GM18951 (cell line): Measurements from ENCODE around the gene NBPF4.
"Not testable (repeated sequence)": the region's sequence is repeated elsewhere in the genome, so short reads cannot be mapped to it uniquely, and the experiment has no call there.

Experiments
- in situ Hi-C: fragments of 300-500 bp; cut with MboI; formaldehyde crosslinking; loops from one replicate; pipeline ENCODE4 v1.12.0; 2022; ENCODE audit warnings: low sequenced_read_pairs, mixed read lengths, inconsistent platforms; ENCODE audit not compliant: unreplicated experiment

NBPF4 gene, protein sequence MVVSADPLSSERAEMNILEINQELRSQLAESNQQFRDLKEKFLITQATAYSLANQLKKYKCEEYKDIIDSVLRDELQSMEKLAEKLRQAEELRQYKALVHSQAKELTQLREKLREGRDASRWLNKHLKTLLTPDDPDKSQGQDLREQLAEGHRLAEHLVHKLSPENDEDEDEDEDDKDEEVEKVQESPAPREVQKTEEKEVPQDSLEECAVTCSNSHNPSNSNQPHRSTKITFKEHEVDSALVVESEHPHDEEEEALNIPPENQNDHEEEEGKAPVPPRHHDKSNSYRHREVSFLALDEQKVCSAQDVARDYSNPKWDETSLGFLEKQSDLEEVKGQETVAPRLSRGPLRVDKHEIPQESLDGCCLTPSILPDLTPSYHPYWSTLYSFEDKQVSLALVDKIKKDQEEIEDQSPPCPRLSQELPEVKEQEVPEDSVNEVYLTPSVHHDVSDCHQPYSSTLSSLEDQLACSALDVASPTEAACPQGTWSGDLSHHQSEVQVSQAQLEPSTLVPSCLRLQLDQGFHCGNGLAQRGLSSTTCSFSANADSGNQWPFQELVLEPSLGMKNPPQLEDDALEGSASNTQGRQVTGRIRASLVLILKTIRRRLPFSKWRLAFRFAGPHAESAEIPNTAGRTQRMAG

DNA sequence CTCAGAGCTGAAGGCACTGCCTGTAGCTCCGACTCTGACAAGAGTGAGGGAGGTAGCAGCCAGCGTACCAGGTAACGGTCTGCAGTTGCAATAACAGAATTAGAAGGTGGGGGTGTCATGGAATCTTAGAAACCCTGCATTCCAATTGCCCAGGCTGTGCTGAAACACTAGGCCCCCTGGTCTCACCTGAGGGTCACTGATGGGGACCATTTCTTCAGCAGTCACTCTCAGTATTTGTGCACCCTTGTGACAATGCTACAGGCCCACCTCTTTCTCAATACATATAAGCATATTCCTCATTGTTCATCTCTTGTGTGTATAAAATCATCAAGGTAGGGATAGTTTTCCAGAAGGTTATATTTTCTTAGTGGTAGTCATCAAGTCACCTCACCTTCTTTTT lies at the start of gene NBPF4:
Gene NBPF4, minus strand, starts transcription at position 101 of the 400 bp plus-strand sequence. CDS start 315 bp downstream, outside the sequence.
- in situ Hi-C loops: not testable (repeated sequence)

DNA sequence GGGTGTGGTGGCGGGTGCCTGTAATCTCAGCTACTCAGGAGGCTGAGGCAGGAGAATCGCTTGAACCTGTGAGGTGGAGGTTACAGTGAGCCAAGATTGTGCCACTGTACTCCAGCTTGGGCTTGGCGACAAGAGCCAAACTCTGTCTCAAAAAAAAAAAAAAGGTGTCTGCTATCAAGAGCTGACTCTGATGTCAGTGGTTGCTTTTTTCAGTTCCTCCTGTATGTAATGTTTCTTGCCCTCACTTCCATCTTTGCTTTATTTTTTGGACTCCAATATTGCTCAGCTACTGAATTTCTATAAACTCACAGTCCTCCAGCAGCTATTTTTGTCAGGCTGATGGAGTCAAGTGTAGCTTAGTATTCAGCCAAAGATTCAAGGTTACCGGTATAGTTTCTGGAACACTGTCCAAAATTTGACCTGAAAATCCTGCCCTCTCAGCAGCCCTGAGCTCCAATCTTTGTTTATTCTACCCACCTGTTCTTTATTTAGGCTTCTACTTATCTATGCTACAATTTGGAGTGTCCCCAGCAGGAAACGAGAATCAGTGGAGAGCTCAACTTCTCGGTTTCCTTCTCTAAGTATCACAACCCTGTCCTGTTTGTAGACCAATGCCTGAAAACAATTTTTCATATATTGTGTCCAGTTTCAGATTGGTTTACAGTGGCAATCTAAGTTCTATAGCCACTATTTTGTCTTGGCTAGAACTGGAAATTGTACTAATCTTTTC lies 38.8 kb upstream of the NBPF4 start:
- in situ Hi-C loops: not testable (repeated sequence)

DNA sequence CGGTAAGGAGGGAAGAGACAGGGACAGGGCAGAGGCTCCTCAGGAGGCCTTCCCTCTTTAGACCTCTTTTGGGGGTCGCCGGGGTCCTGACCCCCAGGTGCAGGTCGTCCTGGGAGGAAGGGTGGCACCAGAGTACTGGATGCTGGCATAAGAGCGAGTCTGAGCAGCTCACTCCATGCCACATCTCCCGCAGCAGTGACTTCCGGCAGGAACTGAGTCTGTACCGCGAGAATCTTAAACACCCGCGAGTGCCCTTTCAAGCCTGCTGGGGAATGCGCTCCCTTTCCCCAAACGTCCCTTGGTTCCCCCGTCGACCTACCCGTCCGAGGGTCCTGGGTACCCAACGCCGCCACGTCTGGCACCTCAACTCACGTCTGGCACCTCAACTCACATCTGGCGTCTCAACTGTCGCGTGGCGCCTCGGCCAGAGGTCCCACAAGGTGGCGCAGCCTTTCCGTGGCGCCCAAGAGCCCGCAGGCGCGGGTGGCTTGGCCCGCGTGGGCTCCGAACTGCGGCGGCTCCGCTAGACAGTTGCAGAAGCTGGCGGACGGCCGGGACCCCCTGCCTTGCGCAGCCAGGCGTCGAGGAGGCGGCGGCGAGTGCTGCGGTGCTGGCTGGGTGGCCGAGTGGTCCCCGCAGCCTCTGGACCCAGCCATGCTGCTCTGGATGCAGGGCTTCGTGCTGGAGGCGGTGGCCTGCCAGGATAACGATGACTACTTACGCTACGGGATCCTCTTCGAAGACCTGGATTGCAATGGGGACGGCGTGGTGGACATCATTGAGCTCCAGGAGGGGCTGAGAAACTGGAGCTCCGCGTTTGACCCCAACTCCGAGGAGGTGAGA lies 28.8 kb upstream of the NBPF4 start:
- in situ Hi-C loops: not testable (repeated sequence)

GRCh38 chr1:108267097-108267496 lies 23.2 kb upstream of the NBPF4 start:
- in situ Hi-C loops: not testable (repeated sequence)

DNA sequence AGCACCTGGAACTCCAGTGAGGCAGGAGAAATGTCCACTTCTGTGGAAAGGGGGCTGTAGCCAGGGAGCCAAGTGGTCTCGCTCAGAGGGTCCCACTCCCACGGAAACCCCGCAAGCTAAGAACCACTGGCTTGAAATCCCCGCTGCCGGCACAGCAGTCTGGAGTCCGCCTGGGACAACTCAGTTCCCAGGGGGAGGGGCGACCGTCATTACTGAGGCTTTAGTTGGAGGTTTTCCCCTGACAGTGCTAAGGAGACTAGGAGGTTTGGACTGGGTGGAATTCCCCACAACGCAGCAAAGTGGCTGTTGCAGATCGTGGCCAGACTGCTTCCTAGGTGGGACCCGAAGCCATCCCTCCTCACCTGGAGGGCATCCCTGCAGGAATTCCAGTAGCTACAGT lies 18.1 kb upstream of the NBPF4 start:
- in situ Hi-C loops: not testable (repeated sequence)

DNA sequence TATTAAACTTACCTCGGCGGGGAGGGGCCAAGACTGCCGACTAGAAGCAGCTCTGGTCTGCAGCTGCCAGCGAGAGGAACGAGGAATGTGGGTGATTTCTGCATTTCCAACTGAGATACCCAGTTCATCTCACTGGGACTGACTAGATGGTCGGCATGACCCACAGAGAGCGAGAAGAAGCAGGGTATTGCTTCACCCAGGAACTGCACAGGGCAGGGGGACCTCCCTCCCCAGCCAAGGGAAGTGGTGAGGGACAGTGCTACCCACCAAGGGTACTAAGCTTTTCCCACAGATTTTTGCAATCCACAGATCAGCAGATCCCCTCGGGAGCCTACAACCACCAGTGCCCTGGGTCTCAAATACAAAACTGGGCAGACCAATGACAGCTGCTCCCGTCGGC lies 17.6 kb upstream of the NBPF4 start:
- in situ Hi-C loops: not testable (repeated sequence)

DNA sequence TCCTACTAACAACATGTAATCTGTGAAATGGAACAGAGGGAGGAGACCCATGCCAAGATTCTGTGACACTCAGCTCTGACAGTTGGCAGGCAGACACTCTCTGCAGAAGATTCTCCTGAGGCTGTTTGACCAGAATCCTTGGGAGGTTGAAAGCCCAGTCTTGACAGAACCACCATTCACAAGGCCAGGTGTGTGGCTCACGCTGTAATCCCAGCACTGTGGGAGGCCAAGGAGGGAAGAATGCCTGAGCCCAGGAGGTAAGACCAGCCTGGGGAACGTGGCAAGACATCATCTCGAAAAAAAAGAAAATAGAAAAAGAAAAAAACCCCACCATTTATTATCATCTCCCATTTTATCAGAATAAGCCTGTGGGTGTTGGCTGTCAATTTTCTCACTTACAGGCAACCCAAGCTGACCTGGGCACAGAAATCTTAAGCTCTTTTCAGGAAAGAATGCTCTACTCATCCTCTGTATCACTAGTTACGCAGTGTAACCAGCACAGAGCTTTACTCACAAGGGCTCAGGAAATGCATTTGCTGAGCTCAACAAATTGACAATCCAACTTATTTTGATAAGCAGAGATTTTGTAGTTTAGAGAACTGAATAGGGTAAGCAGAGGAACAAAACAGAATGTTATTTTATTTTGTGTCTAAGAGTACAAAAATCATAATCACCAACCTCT lies 16.8 kb upstream of the NBPF4 start:
- in situ Hi-C loops: not testable (repeated sequence)

DNA sequence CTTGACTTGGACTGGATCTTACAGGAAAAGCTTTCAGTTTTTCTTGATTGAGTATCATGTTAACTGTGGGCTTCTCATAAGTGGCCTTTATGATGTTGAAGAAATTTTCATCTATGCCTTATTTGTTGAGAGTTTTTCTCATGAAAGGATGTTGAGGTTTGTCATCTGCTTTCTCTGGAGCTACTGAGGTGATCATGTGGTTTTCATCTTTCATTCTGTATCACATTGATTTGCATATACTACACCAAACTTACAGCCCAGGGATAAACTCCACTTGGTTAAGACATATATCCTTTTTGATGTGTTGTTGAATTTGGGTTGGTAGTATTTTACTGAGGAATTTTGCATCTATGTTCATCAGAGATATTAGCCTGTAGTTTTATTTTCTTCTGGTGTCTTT lies 11.6 kb upstream of the NBPF4 start:
- in situ Hi-C loops: not testable (repeated sequence)

DNA sequence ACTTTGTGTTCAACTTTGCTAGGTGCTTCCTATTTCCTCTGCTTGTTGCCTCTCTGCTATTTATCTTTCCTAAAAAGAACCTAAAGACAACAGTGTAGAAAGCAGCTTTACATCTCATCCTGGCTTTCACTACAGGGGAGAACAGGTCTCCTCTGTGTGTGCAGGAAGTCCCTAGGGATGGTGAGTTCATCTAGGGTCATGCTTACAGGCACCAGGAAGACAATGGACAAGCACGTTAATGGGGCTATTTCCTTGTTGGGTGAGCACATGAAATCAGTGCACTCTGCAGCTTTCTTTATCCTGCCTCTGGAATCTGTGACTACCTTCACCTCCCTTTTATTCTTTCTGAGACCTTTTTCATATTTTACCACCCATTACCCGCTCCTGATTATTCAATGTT lies 4.5 kb downstream of the NBPF4 start:
- in situ Hi-C loops: not testable (repeated sequence)

- in situ Hi-C loops: not testable (repeated sequence)
Observed at GRCh38 chr1:108235308-108235707, 8.6 kb downstream of the NBPF4 start.

DNA sequence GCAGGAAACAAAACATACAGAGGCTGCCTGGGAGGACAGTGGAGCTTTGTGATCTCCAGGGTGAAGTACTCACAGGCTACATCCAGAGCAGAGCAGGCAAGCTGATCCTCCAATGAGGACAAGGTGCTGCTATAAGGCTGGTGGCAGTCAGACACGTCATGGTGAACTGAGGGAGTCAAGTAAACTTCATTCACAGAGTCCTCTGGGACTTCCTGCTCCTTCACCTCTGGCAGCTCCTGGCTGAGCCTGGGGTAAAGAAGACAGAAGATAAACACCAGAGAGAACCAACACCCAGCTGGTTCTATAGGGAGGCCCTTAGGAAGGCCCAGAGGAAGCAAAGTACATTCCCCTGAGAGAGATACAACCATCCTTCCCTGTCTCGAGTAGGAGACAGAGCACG lies 11.7 kb downstream of the NBPF4 start:
- in situ Hi-C loops: not testable (repeated sequence)

- in situ Hi-C loops: not testable (repeated sequence)
Observed at GRCh38 chr1:108229976-108230375, 13.9 kb downstream of the NBPF4 start.

- in situ Hi-C loops: not testable (repeated sequence)
Observed at GRCh38 chr1:108227772-108228171, 16.1 kb downstream of the NBPF4 start.

DNA sequence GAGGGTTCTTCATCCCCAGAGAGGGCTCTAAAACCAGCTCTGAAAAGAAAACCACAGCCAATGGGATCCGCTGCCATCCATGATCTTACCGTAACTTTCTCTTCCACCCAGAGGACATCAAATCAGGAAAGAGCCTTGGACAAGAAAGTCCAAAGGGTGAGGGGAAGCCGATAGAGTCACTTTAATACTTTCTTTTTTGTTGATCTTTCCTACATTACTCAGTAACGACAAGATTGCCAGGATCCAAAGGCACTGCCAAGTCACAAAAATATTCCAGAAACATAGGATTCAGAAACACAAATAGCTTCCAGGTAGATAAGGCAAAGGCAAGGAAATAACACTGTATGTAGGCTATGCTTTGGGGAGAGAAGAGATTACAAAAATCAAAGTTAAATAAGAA lies 17.0 kb downstream of the NBPF4 start:
- in situ Hi-C loops: not testable (repeated sequence)

DNA sequence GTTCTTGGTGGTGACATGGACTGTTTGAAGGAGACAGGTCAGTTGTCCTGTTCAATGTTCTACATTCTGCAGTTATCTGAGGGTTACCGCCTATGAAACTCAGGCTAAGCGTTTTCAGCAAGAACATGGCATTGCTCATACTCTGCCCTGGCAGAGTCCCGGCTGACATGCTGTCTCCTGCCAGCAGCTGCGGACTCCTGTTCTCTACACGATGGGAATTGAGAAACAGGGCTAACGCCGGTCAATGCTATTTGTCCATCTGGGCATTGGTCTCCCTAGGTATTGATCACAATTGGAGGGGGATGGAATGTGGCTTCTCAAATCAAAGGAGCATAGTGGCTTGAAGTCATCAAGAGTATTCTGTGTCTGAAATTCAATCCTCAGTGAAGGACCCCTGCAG lies 20.6 kb downstream of the NBPF4 start:
- in situ Hi-C loops: not testable (repeated sequence)

GRCh38 chr1:108217515-108218174 lies 26.2 kb downstream of the NBPF4 start:
- in situ Hi-C loops: not testable (repeated sequence)

DNA sequence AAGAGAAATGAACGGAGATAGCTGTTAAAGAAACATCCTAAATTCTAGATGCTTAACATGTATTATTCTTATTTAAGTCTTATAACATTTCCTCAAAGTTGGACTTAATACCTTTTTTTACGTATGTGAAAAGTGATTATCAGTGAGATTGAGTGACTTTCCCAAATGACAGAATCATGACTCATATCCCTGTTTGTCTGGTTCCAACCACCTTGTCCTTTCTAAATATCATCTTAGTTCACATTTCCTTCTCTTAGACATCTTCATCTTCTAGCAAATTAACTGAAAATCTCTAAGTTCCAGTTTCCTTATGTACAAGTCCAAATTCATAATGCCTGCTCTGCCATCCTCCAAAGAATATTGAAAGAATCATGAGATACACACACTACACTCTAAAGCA lies 26.9 kb downstream of the NBPF4 start:
- in situ Hi-C loops: not testable (repeated sequence)

- in situ Hi-C loops: not testable (repeated sequence)
Observed at GRCh38 chr1:108216028-108216890, 27.6 kb downstream of the NBPF4 start.
